ENCODE results near the gene TRPC4AP.

TRPC4AP gene

DNA sequence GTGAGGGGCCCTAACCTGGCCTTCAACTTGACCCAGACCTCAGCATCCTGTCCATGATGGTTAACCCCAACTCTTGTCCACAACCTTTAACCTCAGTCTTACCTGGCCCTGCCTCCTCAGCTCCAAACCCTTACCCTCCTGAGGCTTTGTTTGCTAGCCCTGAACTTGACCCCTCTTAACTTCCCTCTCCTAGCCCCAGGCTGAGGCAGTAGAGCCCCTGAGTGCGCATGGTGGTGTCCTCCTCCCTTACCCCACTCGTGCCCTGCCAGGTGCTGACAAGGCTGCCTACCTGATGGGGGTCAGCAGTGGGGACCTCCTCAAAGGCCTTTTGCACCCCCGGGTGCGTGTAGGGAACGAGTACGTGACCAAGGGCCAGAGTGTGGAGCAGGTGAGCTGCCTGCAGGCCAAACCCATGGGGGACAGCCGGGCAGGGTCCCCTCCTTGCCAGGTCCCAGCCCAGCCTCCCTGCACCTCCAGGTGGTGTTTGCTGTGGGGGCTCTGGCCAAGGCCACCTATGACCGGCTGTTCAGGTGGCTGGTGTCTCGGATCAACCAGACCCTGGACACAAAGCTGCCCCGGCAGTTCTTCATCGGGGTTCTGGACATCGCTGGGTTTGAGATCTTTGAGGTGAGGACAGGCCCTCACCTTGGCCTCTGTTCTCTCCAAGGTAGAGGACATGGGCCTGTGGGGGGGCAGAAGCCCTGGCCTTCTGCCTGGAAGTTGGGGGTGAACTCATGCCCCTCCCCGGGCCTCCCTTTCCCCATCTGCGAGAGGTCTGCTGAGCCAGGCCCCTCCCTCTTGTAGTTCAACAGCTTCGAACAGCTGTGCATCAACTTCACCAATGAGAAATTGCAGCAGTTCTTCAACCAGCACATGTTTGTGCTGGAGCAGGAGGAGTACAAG is 105.1 kb downstream of the TRPC4AP start:
- no peaks in the 10 kb centered on the region for H3K36me3 ChIP-seq
- H3K9me3 ChIP-seq (ENCODE audit: severe bottlenecking), result no peaks in the 10 kb centered on the region
- no peak overlapping the region for H3K4me3 ChIP-seq (ENCODE audit: low read depth, low read length)
- TF ChIP-seq, protein P1, sequence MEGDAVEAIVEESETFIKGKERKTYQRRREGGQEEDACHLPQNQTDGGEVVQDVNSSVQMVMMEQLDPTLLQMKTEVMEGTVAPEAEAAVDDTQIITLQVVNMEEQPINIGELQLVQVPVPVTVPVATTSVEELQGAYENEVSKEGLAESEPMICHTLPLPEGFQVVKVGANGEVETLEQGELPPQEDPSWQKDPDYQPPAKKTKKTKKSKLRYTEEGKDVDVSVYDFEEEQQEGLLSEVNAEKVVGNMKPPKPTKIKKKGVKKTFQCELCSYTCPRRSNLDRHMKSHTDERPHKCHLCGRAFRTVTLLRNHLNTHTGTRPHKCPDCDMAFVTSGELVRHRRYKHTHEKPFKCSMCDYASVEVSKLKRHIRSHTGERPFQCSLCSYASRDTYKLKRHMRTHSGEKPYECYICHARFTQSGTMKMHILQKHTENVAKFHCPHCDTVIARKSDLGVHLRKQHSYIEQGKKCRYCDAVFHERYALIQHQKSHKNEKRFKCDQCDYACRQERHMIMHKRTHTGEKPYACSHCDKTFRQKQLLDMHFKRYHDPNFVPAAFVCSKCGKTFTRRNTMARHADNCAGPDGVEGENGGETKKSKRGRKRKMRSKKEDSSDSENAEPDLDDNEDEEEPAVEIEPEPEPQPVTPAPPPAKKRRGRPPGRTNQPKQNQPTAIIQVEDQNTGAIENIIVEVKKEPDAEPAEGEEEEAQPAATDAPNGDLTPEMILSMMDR (IDR thresholded peaks at IDR 0.05; ENCODE audit: low read depth, low read length), result no peak
- no peak overlapping the region for H3K27ac ChIP-seq
- no peaks in the 10 kb centered on the region for H3K27me3 ChIP-seq (ENCODE audit: insufficient read depth, low read depth, severe bottlenecking)
- DNase-seq, result no peak

DNA sequence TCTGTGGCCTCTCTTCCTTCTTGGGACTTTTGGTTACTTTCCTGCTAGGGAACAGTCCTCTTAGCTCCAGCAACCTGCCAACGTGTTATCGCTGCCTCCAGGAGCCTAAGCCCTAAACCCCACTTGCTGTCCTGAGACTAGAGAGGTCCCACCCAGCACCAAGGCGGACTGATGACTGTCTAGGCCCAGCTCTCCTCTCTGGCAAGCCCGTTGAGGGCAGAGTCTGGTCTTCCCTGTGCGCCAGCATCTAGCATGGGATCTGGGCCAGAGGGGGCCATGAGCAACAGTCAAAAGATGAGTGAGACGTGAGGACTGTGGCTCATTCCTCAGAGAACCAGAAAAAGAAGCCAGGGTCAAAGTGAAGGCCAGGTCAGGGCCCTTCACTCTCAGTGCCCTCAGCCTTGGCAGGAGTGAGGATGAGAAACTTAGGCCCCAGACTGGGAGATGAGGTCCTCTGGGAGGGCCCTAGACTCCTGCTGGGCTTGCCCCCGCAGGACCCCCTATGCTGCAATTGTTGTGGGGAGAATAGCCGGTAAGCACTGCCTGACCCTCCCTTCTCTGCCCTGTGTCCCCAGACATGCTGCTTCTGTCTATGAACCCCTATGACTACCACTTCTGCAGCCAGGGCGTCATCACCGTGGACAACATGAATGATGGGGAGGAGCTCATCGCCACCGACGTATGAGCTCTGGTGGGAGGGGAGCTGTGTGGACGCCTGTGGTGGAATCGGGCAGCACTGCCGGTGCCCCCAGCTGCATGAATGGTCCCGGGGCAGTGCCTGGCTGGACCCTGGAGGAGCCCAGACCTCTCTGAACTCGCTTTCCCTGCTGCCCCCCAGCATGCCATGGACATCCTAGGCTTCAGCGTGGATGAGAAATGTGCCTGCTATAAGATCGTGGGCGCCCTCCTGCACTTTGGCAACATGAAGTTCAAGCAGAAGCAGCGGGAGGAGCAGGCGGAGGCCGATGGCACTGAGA is 106.0 kb downstream of the TRPC4AP start:
- Histone ChIP-seq H3K4me3 (ENCODE audit: low read depth, low read length) (no peak overlapping the region), H3K27me3 (ENCODE audit: insufficient read depth, low read depth, severe bottlenecking) (no peaks in the 10 kb centered on the region), H3K36me3 (no peaks in the 10 kb centered on the region), H3K9me3 (ENCODE audit: severe bottlenecking) (no peaks in the 10 kb centered on the region), H3K27ac (no peak overlapping the region)
- DNase-seq, result no peak
- TF ChIP-seq, protein P1 (IDR thresholded peaks at IDR 0.05; ENCODE audit: low read depth, low read length), result no peak

GRCh38 chr20:34985461-34986310 is 106.9 kb downstream of the TRPC4AP start:
- no peaks in the 10 kb centered on the region for H3K9me3 ChIP-seq (ENCODE audit: severe bottlenecking)
- H3K27me3 ChIP-seq (ENCODE audit: insufficient read depth, low read depth, severe bottlenecking), result no peaks in the 10 kb centered on the region
- TF ChIP-seq, protein P1 (IDR thresholded peaks at IDR 0.05; ENCODE audit: low read depth, low read length), result no peak
- no peak overlapping the region for H3K4me3 ChIP-seq (ENCODE audit: low read depth, low read length)
- DNase-seq, result no peak
- no peaks in the 10 kb centered on the region for H3K36me3 ChIP-seq
- no peak overlapping the region for H3K27ac ChIP-seq

DNA sequence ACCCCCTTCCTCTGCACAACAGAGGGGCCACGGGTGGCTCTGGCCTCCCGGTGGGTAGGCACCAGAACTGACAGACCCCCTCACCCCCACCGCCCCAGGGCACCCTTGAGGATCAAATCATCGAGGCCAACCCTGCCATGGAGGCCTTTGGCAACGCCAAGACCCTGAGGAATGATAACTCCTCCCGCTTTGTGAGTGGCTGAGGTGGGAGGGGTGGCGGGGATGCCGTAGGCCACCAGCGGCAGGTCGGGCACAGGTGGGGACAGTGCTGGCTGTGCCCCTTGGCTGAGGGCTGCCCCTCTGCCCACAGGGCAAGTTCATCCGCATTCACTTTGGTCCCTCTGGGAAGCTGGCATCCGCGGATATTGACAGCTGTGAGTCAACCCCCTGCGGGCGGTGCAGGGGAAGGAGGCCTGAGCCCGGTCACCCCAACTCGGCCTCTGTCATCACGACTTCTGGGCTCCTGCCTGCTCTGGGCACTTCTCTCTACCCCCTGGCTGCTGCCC is 107.8 kb downstream of the TRPC4AP start:
- peaks cover 3% of the 10 kb centered on the region for H3K9me3 ChIP-seq (ENCODE audit: severe bottlenecking)

More for the DNA sequence above, 107.8 kb downstream of the TRPC4AP start:
- no peak for DNase-seq
- TF ChIP-seq, protein P1 (IDR thresholded peaks at IDR 0.05; ENCODE audit: low read depth, low read length), result no peak
- Histone ChIP-seq H3K4me3 (ENCODE audit: low read depth, low read length) (no peak overlapping the region), H3K27ac (no peak overlapping the region), H3K27me3 (ENCODE audit: insufficient read depth, low read depth, severe bottlenecking) (no peaks in the 10 kb centered on the region), H3K36me3 (no peaks in the 10 kb centered on the region)

Data from WERI-Rb-1 (cell line).